Neural cell (in vitro differentiated cells): ENCODE measurements around the gene ATP8B3. TPM values are rescaled to one million over a fixed set of nuclear protein-coding genes. Genes with fewer than 3 reads are reported as not detected.

ENCODE experiments used
- H2AFZ ChIP-seq: fragments of 200-600, 300-800 bp; sonication (generic), shearing (Covaris generic); 2 replicates; pipeline ENCODE4 v1.6.0; 2014; ENCODE audit warnings: low read depth, mild to moderate bottlenecking, antibody characterized with exemption, low read length, moderate library complexity
- H3F3A ChIP-seq: fragments of 200-600 bp; shearing (Covaris generic); 2 replicates; pipeline ENCODE4 v1.6.1; 2016; ENCODE audit warnings: mild to moderate bottlenecking, moderate library complexity, mixed read lengths, antibody characterized with exemption, low read length; ENCODE audit not compliant: insufficient read depth, poor library complexity, severe bottlenecking
- H3K27ac ChIP-seq: fragments of 200-600, 300-800 bp; sonication (generic), shearing (Covaris generic); 2 replicates; pipeline ENCODE4 v1.5.1; 2014; ENCODE audit warnings: mild to moderate bottlenecking, low read length, moderate library complexity
- H3K27me3 ChIP-seq: fragments of 300-800, 200-600 bp; sonication (generic), shearing (Covaris generic); 2 replicates; pipeline ENCODE4 v1.6.0; 2014; ENCODE audit warnings: mild to moderate bottlenecking, low read depth, low read length, moderate library complexity; ENCODE audit not compliant: insufficient read depth
- H3K36me3 ChIP-seq: fragments of 300-800, 200-600 bp; sonication (generic), shearing (Covaris generic); 2 replicates; pipeline ENCODE4 v1.5.1; 2014; ENCODE audit warnings: mild to moderate bottlenecking, antibody characterized with exemption, low read length, moderate library complexity; ENCODE audit not compliant: insufficient read depth
- H3K4me2 ChIP-seq: fragments of 300-800, 200-600 bp; sonication (generic), shearing (Covaris generic); 2 replicates; pipeline ENCODE4 v1.6.0; 2014; ENCODE audit warnings: mild to moderate bottlenecking, low read length
- H3K4me3 ChIP-seq: fragments of 300-800, 200-600 bp; sonication (generic), shearing (Covaris generic); 2 replicates; pipeline ENCODE4 v1.5.1; 2014; ENCODE audit warnings: mild to moderate bottlenecking, low read length, moderate library complexity
- H3K79me2 ChIP-seq: fragments of 200-600 bp; shearing (Covaris generic); replicated peaks from 2 replicates; pipeline ENCODE4 v1.6.0; 2014; ENCODE audit warnings: mild to moderate bottlenecking, low read length, moderate library complexity; ENCODE audit not compliant: insufficient read depth
- H3K9ac ChIP-seq: fragments of 300-800, 200-600 bp; sonication (generic), shearing (Covaris generic); 2 replicates; pipeline ENCODE4 v1.6.1; 2016; ENCODE audit warnings: mild to moderate bottlenecking, low read length, mixed read lengths
- H3K9me2 ChIP-seq: fragments of 200-600 bp; shearing (Covaris generic); 2 replicates; pipeline ENCODE4 v1.6.1; 2016; ENCODE audit warnings: mild to moderate bottlenecking, low read length, mixed read lengths; ENCODE audit not compliant: insufficient read depth
- H3K9me3 ChIP-seq: fragments of 200-600, 300-800 bp; sonication (generic), shearing (Covaris generic); 2 replicates; pipeline ENCODE4 v1.6.1; 2016; ENCODE audit warnings: mild to moderate bottlenecking, mixed run types, low read length, moderate library complexity, mixed read lengths
- H4K20me1 ChIP-seq: fragments of 200-600 bp; shearing (Covaris generic); 2 replicates; pipeline ENCODE4 v1.6.1; 2016; ENCODE audit warnings: mild to moderate bottlenecking, mixed run types; ENCODE audit not compliant: insufficient read depth
- EP300 ChIP-seq: fragments of 450-650 bp; conservative IDR thresholded peaks from 2 replicates; pipeline ENCODE4 v1.6.1; 2014; ENCODE audit warnings: antibody characterized with exemption, mild to moderate bottlenecking, moderate library complexity; ENCODE audit not compliant: poor library complexity, severe bottlenecking
- EZH2 ChIP-seq: fragments of 200-600, 300-800 bp; shearing (Covaris generic), sonication (generic); IDR thresholded peaks from 2 replicates; pipeline ENCODE4 v1.6.1; 2014; ENCODE audit warnings: antibody characterized with exemption, low read length, borderline replicate concordance, mild to moderate bottlenecking; ENCODE audit not compliant: insufficient read depth, poor library complexity, severe bottlenecking
- MXI1 ChIP-seq: fragments of 450-650 bp; conservative IDR thresholded peaks from 2 replicates; pipeline ENCODE4 v1.6.1; 2014; ENCODE audit warnings: antibody characterized with exemption, mild to moderate bottlenecking; ENCODE audit not compliant: poor library complexity, severe bottlenecking
- POLR2AphosphoS5 ChIP-seq: IDR thresholded peaks from 2 replicates; pipeline ENCODE4 v1.6.1; 2012
- RAD21 ChIP-seq: fragments of 450-650 bp; conservative IDR thresholded peaks from 2 replicates; pipeline ENCODE4 v1.6.1; 2014; ENCODE audit warnings: antibody characterized with exemption, mild to moderate bottlenecking, moderate library complexity
- SMC3 ChIP-seq: fragments of 450-650 bp; conservative IDR thresholded peaks from 2 replicates; pipeline ENCODE4 v1.6.1; 2014; ENCODE audit warnings: antibody characterized with exemption, mild to moderate bottlenecking, moderate library complexity; ENCODE audit not compliant: poor library complexity
- TAF1 ChIP-seq: IDR thresholded peaks from 2 replicates; pipeline ENCODE4 v1.6.1; 2012; ENCODE audit warnings: low read depth
- polyA plus RNA-seq: library from polyadenylated mRNA; depleted of rRNA; stranded (reverse); fragments of >200 nt; gene quantifications from 2 replicates; pipeline ENCODE4 v1.2.3, GENCODE V29; 2014
- TF ChIP-seq, protein P1 (sequence below): IDR thresholded peaks from 2 replicates; pipeline ENCODE4 v1.6.1; 2012; ENCODE audit warnings: borderline replicate concordance
- TF ChIP-seq, protein P2 (sequence below): fragments of 450-650 bp; IDR thresholded peaks from 2 replicates; pipeline ENCODE4 v1.5.1; 2014; ENCODE audit warnings: antibody characterized with exemption, mild to moderate bottlenecking, moderate library complexity; ENCODE audit not compliant: poor library complexity, severe bottlenecking

The ATP8B3 gene
- polyA plus RNA-seq, 1 donor from 2014 or later: 1.5 TPM

DNA sequence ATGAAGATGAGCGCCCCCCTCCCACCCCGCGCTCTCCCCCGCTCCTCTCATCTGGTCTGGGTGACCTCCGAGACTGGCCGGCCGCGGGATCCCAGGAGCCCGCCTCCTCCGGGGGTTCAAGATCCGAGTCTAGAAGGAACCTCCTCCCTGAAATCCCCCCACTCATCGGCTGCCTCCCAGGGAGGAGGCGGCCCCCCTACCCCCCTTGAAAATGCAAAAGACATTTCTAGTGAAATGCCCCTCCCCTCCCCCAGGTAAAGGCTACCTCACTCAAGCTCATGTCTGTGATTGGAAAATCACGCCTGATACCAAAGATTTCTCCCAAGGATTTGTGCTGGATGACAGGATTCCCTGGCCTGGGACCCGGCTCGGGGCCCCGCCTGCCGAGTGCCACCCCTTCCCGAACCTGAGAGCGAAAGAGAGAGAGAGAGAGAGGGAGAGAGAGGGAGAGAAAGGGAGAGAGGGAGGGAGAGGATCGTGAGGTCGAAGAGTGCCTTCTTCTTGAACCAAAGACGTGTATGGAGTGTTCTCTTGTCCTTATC is 35.4 kb downstream of the ATP8B3 start:
- H3K4me3 ChIP-seq: no peak overlapping the region
- no peak overlapping the region for H2AFZ ChIP-seq
- TF ChIP-seq POLR2AphosphoS5 (no peak), SMC3 (no peak), EZH2 (no peak), EP300 (no peak), TAF1 (no peak), RAD21 (no peak), MXI1 (no peak)
- TF ChIP-seq, protein P1, sequence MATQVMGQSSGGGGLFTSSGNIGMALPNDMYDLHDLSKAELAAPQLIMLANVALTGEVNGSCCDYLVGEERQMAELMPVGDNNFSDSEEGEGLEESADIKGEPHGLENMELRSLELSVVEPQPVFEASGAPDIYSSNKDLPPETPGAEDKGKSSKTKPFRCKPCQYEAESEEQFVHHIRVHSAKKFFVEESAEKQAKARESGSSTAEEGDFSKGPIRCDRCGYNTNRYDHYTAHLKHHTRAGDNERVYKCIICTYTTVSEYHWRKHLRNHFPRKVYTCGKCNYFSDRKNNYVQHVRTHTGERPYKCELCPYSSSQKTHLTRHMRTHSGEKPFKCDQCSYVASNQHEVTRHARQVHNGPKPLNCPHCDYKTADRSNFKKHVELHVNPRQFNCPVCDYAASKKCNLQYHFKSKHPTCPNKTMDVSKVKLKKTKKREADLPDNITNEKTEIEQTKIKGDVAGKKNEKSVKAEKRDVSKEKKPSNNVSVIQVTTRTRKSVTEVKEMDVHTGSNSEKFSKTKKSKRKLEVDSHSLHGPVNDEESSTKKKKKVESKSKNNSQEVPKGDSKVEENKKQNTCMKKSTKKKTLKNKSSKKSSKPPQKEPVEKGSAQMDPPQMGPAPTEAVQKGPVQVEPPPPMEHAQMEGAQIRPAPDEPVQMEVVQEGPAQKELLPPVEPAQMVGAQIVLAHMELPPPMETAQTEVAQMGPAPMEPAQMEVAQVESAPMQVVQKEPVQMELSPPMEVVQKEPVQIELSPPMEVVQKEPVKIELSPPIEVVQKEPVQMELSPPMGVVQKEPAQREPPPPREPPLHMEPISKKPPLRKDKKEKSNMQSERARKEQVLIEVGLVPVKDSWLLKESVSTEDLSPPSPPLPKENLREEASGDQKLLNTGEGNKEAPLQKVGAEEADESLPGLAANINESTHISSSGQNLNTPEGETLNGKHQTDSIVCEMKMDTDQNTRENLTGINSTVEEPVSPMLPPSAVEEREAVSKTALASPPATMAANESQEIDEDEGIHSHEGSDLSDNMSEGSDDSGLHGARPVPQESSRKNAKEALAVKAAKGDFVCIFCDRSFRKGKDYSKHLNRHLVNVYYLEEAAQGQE: no peak
- no peaks in the 10 kb centered on the region for H3K9me2 ChIP-seq
- H3K9ac ChIP-seq: no peak overlapping the region
- H3F3A ChIP-seq: no peaks in the 10 kb centered on the region
- H3K4me2 ChIP-seq: no peak overlapping the region
- no peaks in the 10 kb centered on the region for H3K79me2 ChIP-seq
- H4K20me1 ChIP-seq: no peaks in the 10 kb centered on the region
- H3K36me3 ChIP-seq: no peaks in the 10 kb centered on the region
- H3K27ac ChIP-seq: no peak overlapping the region
- H3K9me3 ChIP-seq: peaks cover 11% of the 10 kb centered on the region
- peaks cover 87% of the 10 kb centered on the region for H3K27me3 ChIP-seq

DNA sequence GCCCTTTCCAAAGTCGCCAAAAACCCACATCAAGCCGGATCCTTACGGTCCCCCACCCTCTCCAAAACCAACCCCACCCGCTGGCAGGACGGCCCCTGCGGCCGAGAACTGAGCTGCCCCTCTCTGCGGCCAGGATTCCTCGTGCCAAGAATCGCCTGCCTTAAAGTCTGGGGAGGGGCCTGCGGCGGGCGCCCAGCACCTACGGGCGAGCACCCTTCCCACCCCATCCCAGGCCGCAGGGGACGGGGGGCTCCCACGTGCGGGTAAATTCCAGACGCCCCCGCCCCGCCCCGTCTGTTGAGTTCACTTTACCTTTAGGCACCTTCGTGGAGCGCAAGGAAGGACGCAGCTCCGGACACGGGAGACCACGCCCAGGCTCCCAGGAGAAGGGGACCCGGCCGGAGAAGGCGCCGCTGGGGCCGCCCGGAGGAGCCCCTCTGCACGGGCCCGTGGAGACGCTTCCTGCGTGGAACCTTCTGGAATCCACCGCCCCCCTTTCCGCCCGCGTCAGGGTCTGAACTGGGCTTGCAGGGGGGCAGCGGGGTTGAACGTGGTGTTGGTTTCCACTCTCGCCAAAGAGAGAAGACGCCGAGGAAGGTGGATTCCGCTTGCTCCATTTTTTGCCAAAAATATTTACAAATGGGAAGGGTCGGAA is 36.0 kb downstream of the ATP8B3 start:
- Histone ChIP-seq H3K4me2 (no peak overlapping the region), H3K36me3 (no peaks in the 10 kb centered on the region), H3K79me2 (no peaks in the 10 kb centered on the region), H3K4me3 (no peak overlapping the region), H2AFZ (no peak overlapping the region), H3K27ac (no peak overlapping the region), H3K9me2 (no peaks in the 10 kb centered on the region), H3K9me3 (peaks cover 16% of the 10 kb centered on the region), H3K9ac (no peak overlapping the region), H3F3A (no peaks in the 10 kb centered on the region), H3K27me3 (peaks cover 90% of the 10 kb centered on the region), H4K20me1 (no peaks in the 10 kb centered on the region)
- TF ChIP-seq, protein P2, sequence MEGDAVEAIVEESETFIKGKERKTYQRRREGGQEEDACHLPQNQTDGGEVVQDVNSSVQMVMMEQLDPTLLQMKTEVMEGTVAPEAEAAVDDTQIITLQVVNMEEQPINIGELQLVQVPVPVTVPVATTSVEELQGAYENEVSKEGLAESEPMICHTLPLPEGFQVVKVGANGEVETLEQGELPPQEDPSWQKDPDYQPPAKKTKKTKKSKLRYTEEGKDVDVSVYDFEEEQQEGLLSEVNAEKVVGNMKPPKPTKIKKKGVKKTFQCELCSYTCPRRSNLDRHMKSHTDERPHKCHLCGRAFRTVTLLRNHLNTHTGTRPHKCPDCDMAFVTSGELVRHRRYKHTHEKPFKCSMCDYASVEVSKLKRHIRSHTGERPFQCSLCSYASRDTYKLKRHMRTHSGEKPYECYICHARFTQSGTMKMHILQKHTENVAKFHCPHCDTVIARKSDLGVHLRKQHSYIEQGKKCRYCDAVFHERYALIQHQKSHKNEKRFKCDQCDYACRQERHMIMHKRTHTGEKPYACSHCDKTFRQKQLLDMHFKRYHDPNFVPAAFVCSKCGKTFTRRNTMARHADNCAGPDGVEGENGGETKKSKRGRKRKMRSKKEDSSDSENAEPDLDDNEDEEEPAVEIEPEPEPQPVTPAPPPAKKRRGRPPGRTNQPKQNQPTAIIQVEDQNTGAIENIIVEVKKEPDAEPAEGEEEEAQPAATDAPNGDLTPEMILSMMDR: no peak
- TF ChIP-seq MXI1 (no peak), TAF1 (no peak), POLR2AphosphoS5 (no peak), SMC3 (no peak), EZH2 (no peak), RAD21 (no peak), EP300 (no peak)
- TF ChIP-seq, protein P1: no peak
